Activated naive CD4-positive, alpha-beta T cell treated with anti-CD3 and anti-CD28 coated beads, Interleukin-2, amount 10 ng/mL, durations not matched to agents 7 days and 5 days (primary cell): ENCODE measurements around the gene PDE2A.

Experiments used
- CTCF ChIA-PET: fragments of 350-600 bp; sonication (Branson Sonifier 250); formaldehyde crosslinking; loops from one replicate; lab custom pipeline; 2021; ENCODE audit warnings: antibody characterized with exemption; lab: Charles Lee
- DNase-seq: peaks from one replicate; pipeline ENCODE4 v3.0.0-alpha.2; 2020
- H3K27ac Mint-ChIP-seq: one replicate; pipeline ENCODE4 v1.8.0; 2021; ENCODE audit warnings: mild to moderate bottlenecking, moderate library complexity, mixed read lengths
- H3K27me3 Mint-ChIP-seq: one replicate; pipeline ENCODE4 v1.8.0; 2021; ENCODE audit warnings: mild to moderate bottlenecking, mixed read lengths
- H3K36me3 Mint-ChIP-seq: one replicate; pipeline ENCODE4 v1.8.0; 2021; ENCODE audit warnings: mixed read lengths
- H3K4me1 Mint-ChIP-seq: one replicate; pipeline ENCODE4 v1.8.0; 2021; ENCODE audit warnings: mixed read lengths
- H3K4me3 Mint-ChIP-seq: one replicate; pipeline ENCODE4 v1.8.0; 2021; ENCODE audit warnings: mild to moderate bottlenecking, moderate library complexity, mixed read lengths
- H3K9me3 Mint-ChIP-seq: one replicate; pipeline ENCODE4 v1.8.0; 2021; ENCODE audit warnings: mixed read lengths

Gene PDE2A

GRCh38 chr11:72637926-72638325, 36.3 kb downstream of the PDE2A start:
- Mint-ChIP-seq H3K27me3 (peaks cover 40% of the 10 kb centered on the region), H3K9me3 (no peaks in the 10 kb centered on the region), H3K4me3 (no peak overlapping the region), H3K4me1 (no peaks in the 10 kb centered on the region), H3K36me3 (no peaks in the 10 kb centered on the region), H3K27ac (no peak overlapping the region)
- CTCF ChIA-PET = interaction anchor here (1.0 to 3.9 kb wide), 3 partner anchors 46 to 52 kb away, joined by 5 to 17 read pairs (median 10); no protein-coding TSS in a partner anchor
- DNase-seq = no peak

DNA sequence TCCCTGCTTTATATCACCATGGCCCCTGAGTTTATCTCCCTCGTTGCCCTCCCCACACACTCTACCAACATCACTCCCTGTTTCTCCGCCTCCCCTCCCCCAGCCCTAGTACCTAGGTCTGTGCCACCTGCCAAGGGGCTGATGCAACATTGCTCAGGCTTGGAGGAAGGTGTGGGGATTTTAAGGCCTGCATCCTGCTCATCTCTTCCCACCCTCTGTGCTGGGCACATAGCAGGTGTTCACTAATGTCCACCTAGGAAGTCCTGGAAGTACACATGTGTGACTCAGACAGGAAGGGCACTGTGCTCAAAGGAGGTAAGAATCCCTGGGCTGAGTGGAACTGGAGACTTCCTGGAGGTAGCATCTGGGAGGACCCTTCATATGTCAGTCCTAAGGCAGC, 37.0 kb downstream of the PDE2A start:
- Mint-ChIP-seq H3K27me3 (peaks cover 40% of the 10 kb centered on the region), H3K36me3 (no peaks in the 10 kb centered on the region), H3K4me1 (no peaks in the 10 kb centered on the region), H3K9me3 (no peaks in the 10 kb centered on the region), H3K4me3 (no peak overlapping the region), H3K27ac (no peak overlapping the region)
- CTCF ChIA-PET = interaction anchor here (0.8 to 3.9 kb wide), 4 partner anchors 29 to 51 kb away, joined by 3 to 17 read pairs (median 9); no protein-coding TSS in a partner anchor
- no peak for DNase-seq

- H3K27ac Mint-ChIP-seq = no peak overlapping the region
- H3K4me3 Mint-ChIP-seq = no peak overlapping the region
- no peak for DNase-seq
- CTCF ChIA-PET = interaction anchor here (1.3 to 3.9 kb wide), 4 partner anchors 9 to 50 kb away, joined by 6 to 17 read pairs (median 8); no protein-coding TSS in a partner anchor
- no peaks in the 10 kb centered on the region for H3K4me1 Mint-ChIP-seq
- H3K9me3 Mint-ChIP-seq = no peaks in the 10 kb centered on the region
- no peaks in the 10 kb centered on the region for H3K36me3 Mint-ChIP-seq
- peaks cover 40% of the 10 kb centered on the region for H3K27me3 Mint-ChIP-seq
These were observed 37.8 kb downstream of the PDE2A start for GRCh38 chr11:72636376-72636775.

- Mint-ChIP-seq H3K27me3 (peaks cover 40% of the 10 kb centered on the region), H3K4me1 (no peaks in the 10 kb centered on the region), H3K36me3 (no peaks in the 10 kb centered on the region), H3K9me3 (no peaks in the 10 kb centered on the region), H3K27ac (no peak overlapping the region), H3K4me3 (no peak overlapping the region)
- no peak for DNase-seq
- CTCF ChIA-PET = interaction anchor here (1.3 to 3.9 kb wide), 4 partner anchors 10 to 49 kb away, joined by 6 to 17 read pairs (median 8); no protein-coding TSS in a partner anchor
These were observed 38.3 kb downstream of the PDE2A start for GRCh38 chr11:72635933-72636332.

- no peak for DNase-seq
- Mint-ChIP-seq H3K4me3 (no peak overlapping the region), H3K36me3 (no peaks in the 10 kb centered on the region), H3K4me1 (no peaks in the 10 kb centered on the region), H3K9me3 (no peaks in the 10 kb centered on the region), H3K27me3 (peaks cover 43% of the 10 kb centered on the region), H3K27ac (no peak overlapping the region)
- CTCF ChIA-PET = interaction anchor here (1.3 to 3.9 kb wide), 4 partner anchors 10 to 49 kb away, joined by 6 to 17 read pairs (median 8); no protein-coding TSS in a partner anchor
These were observed 38.8 kb downstream of the PDE2A start for GRCh38 chr11:72635309-72635915.

- Mint-ChIP-seq H3K27me3 (peaks cover 48% of the 10 kb centered on the region), H3K9me3 (no peaks in the 10 kb centered on the region), H3K4me3 (no peak overlapping the region), H3K4me1 (no peaks in the 10 kb centered on the region), H3K27ac (no peak overlapping the region), H3K36me3 (no peaks in the 10 kb centered on the region)
- no peak for DNase-seq
- CTCF ChIA-PET = interaction anchor here (1.9 kb wide), 1 partner anchor 48 kb away, joined by 7 read pairs; no protein-coding TSS in a partner anchor
These were observed 39.6 kb downstream of the PDE2A start for GRCh38 chr11:72634472-72635095.

DNA sequence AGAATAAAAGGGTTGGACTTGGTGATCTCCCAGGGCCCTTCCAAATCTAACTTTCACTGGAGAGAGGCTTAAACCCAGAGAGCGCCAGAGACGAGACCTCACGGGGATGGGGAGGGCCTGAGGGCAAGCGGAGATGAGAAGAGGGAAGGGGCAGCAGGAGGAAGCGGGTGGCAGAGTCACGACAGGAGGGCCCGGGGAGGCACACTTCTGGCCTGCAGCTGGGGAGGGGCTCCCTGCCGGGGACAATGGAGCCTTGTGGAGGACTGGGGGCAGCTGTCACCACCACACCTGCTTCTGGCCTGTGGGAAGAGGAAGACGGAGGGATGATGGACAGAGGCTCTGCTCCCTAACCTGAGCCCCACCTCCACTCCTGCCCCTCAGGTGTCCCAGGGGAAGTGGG, 40.2 kb downstream of the PDE2A start:
- H3K36me3 Mint-ChIP-seq = no peaks in the 10 kb centered on the region
- H3K4me1 Mint-ChIP-seq = no peaks in the 10 kb centered on the region
- H3K9me3 Mint-ChIP-seq = no peaks in the 10 kb centered on the region

DNA sequence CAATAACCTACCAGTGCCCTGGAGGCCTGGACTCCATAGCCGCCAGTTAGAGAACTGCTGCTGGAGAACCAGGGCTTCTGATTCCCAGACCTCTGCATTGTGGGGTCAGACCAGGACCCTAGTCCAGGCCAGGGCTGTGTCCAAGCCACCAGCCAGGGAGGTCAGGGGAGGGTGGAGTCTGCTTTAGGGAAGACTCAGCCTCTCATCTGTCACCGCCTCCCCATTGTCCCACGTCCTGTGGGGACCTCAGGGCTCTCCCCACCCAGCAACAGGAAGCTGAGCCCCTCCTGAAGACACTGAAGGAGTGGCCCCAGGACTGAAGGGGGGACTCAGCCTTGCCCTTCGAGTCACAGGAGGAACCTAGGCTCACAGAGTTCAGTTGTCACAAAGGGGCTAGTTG, 41.2 kb downstream of the PDE2A start:
- Mint-ChIP-seq H3K4me3 (no peak overlapping the region), H3K9me3 (no peaks in the 10 kb centered on the region), H3K27me3 (peaks cover 49% of the 10 kb centered on the region), H3K36me3 (no peaks in the 10 kb centered on the region), H3K4me1 (no peaks in the 10 kb centered on the region), H3K27ac (no peak overlapping the region)
- no peak for DNase-seq
- CTCF ChIA-PET = no interaction called here

More for the DNA sequence above, 40.2 kb downstream of the PDE2A start:
- no peak for DNase-seq
- Mint-ChIP-seq H3K27me3 (peaks cover 48% of the 10 kb centered on the region), H3K27ac (no peak overlapping the region), H3K4me3 (no peak overlapping the region)
- CTCF ChIA-PET = no interaction called here

GRCh38 chr11:72631806-72632731, 42.2 kb downstream of the PDE2A start:
- Mint-ChIP-seq H3K9me3 (no peaks in the 10 kb centered on the region), H3K27me3 (peaks cover 42% of the 10 kb centered on the region), H3K36me3 (no peaks in the 10 kb centered on the region), H3K4me3 (no peak overlapping the region), H3K4me1 (no peaks in the 10 kb centered on the region), H3K27ac (no peak overlapping the region)
- no peak for DNase-seq
- CTCF ChIA-PET = no interaction called here

DNA sequence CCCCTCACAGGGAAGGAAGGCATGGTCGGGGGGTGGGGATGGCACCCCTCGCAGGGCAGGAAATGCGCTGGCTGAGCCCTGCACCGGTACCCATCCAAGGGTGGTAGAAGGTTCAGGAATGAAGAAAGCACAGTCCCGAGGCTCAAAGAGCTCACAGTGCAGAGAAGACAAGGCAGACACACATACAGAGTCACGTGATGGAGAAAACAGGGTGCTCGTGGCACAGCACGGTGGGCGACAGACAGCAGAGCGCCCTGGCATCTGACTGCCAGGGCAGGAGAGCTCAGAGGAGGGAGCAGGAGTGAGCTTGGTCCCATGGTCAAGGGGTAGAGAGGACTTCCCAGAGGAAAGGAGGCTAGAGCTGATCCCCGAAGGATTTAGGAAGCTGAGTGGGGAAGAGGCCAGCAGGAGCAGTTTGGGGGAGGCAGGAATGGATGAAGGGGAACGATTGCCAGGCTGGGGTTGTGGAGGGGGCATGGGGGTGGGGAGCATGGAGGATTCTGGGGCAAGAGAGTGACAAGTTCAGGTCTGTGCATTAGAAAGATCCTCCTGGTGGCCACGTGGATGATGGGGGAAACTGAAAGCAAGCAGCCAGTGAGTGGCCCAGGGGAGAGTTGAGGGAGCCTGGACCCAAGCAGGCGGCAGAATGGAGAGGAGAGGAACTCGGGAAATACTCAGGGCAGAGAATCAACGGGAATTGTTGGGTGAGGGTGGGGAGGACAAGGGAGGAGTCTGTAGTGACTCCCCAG, 43.9 kb downstream of the PDE2A start:
- Mint-ChIP-seq H3K27me3 (peaks cover 35% of the 10 kb centered on the region), H3K4me3 (no peak overlapping the region), H3K36me3 (no peaks in the 10 kb centered on the region), H3K9me3 (no peaks in the 10 kb centered on the region), H3K4me1 (no peaks in the 10 kb centered on the region), H3K27ac (no peak overlapping the region)
- CTCF ChIA-PET = no interaction called here
- DNase-seq = no peak

DNA sequence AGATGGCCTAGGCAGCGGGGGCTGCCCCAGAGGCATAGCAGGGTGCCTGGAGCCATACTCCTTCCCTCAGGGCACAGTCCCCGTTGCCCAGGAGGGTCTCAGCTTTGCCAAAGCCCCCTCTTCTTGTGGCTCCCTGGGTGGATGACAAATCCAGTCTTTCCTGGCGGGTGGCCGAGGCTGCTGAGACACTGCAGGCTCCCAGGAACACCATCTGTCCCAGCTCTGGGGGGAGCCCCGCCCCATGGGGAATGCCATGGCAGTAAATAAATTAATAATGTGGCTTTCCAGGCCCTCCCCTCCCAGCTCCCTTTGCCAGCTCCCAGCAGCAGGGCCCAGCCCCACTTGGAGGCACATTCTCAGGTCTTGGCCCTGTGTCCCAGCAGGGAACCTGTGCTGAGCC, 45.0 kb downstream of the PDE2A start:
- CTCF ChIA-PET = no interaction called here
- Mint-ChIP-seq H3K27me3 (peaks cover 32% of the 10 kb centered on the region), H3K27ac (no peak overlapping the region), H3K4me3 (no peak overlapping the region), H3K9me3 (no peaks in the 10 kb centered on the region), H3K36me3 (no peaks in the 10 kb centered on the region), H3K4me1 (peaks cover 10% of the 10 kb centered on the region)
- DNase-seq = no peak

DNA sequence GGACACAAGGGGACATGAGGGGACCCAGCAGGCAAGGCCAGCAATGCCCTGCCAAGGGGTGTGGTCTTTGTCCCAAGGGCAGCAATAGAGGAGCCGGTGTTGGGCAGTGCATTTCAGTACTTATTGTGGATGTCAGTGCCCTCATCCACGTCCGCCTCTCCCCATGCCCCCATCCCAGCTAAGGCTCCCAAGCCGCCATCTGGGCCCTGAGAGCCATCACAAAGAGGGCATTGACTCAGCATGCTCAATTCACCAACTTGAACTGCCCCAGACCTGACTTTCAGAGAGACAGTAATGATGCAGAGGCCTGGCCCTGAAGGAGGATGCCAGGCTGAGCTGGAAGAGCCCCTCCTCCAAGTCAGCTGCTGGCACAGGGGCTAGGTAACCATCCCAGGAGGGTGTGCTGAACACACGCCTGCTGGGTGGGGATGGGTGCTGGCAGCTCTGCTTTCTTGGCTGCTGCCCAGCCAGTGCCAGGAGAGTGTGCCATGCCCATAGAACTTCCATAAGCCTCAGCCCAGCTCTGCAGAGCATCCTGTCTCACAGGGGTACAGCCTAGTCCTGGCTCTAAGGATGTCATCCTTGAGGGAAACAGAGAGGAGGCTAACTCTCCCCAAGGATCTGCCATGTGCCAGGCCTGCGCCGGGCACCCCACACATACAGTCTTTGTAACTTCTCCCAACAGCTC, 46.5 kb downstream of the PDE2A start:
- Mint-ChIP-seq H3K4me1 (peaks cover 14% of the 10 kb centered on the region), H3K36me3 (no peaks in the 10 kb centered on the region), H3K9me3 (no peaks in the 10 kb centered on the region), H3K27ac (no peak overlapping the region), H3K4me3 (no peak overlapping the region), H3K27me3 (peaks cover 38% of the 10 kb centered on the region)
- CTCF ChIA-PET = interaction anchor here (0.5 kb wide), 1 partner anchor 423 kb away, joined by 3 read pairs; no protein-coding TSS in a partner anchor
- DNase-seq = no peak

DNA sequence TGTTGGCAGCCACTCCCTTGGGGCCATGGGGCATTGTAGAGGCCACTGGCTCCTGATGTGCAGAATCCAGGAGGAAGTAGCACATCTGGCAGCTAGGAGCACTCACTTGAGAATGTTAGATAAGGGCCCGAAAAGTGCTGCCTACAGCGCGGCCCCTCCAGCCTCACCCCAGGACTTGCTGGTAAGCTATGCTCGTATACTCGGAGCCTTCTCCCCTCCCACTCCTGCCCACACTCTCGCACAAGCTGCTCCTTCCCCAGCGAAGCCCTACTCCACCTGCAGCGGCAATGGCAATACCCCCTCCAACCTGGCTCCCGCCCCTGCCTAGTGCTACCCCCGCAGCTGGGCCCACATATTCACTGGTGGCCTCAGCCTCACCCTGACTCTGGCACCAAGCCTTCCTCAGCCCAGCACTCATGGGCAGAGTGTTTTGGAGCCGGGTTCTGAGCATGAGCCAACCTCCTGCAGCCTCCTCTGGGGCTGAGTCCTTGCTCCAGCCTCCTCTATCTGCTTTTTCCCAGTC, 47.7 kb downstream of the PDE2A start:
- Mint-ChIP-seq H3K27me3 (peaks cover 38% of the 10 kb centered on the region), H3K9me3 (peaks cover 3% of the 10 kb centered on the region), H3K4me3 (no peak overlapping the region), H3K4me1 (peaks cover 26% of the 10 kb centered on the region), H3K27ac (no peak overlapping the region), H3K36me3 (no peaks in the 10 kb centered on the region)
- no peak for DNase-seq
- CTCF ChIA-PET = no interaction called here
